Testis (tissue), 3 donors: Measurements from ENCODE around the gene TULP4. TPM values are rescaled to one million over a fixed set of nuclear protein-coding genes. Genes with fewer than 3 reads are reported as not detected.

Experiments used
- DNase-seq: peaks from one replicate; pipeline ENCODE4 v3.0.0-alpha.2; 2019
- H3K27ac ChIP-seq, 2 donors: fragments of 200-600 bp; sonication (generic); one replicate each; pipeline ENCODE4 v1.5.1; 2019
- H3K27me3 ChIP-seq: fragments of 200-600 bp; sonication (generic); one replicate; pipeline ENCODE4 v1.5.1; 2019
- H3K36me3 ChIP-seq: fragments of 200-600 bp; sonication (generic); one replicate; pipeline ENCODE4 v1.5.1; 2017; ENCODE audit warnings: low read depth; ENCODE audit errors: missing control alignments
- H3K4me1 ChIP-seq: fragments of 200-600 bp; sonication (generic); one replicate; pipeline ENCODE4 v1.5.1; 2019
- H3K4me3 ChIP-seq, 2 donors: fragments of 200-600 bp; sonication (generic); one replicate each; pipeline ENCODE4 v1.5.1; 2017 to 2019
- H3K9me3 ChIP-seq: fragments of 200-600 bp; sonication (generic); one replicate; pipeline ENCODE4 v1.5.1; 2017
- CTCF ChIP-seq, 3 experiments: fragments of 450-650 bp in 2 of 3; fragments of 200-600 bp in 1 of 3; sonication (generic) in 1 of 3; IDR thresholded peaks; one replicate each; pipeline ENCODE4 v1.5.1; 2016 to 2019; ENCODE audit warnings: antibody characterized with exemption in 3 of 3, mild to moderate bottlenecking in 2 of 3, moderate library complexity in 1 of 3
- POLR2A ChIP-seq: fragments of 450-650 bp; IDR thresholded peaks from one replicate; pipeline ENCODE4 v1.6.1; 2017; ENCODE audit warnings: antibody characterized with exemption, mild to moderate bottlenecking, moderate library complexity
- WGBS, 2 donors: methylation state at CpG; one replicate each; pipeline ENCODE4 v1.1.5; 2018; 5-methylcytosine and 5-hydroxymethylcytosine counted together
- intact Hi-C: fragments of 100-400 bp; cut with DNase I; formaldehyde crosslinking; loops from one replicate; pipeline ENCODE4 v1.15.1; 2023; ENCODE audit warnings: low total_unique reads
- polyA plus RNA-seq: library from polyadenylated mRNA; stranded (reverse); fragments of 350-450 nt; fragmentation: Illumina TruSeq; extraction: RNeasy Lipid Tissue Mini Kit (QIAGEN cat#74804); gene quantifications from one replicate; pipeline ENCODE4 v1.2.3, GENCODE V29; 2014; ENCODE audit warnings: low read depth, low replicate concordance; ENCODE audit not compliant: insufficient read depth
- total RNA-seq, 2 donors: library from RNA; depleted of rRNA; stranded (reverse); fragments of >200 nt; gene quantifications; one replicate each; pipeline ENCODE4 v1.2.3, GENCODE V29; 2016

Gene TULP4
- total and polyA plus RNA-seq, 3 donors from 2014 or later: 18.0 to 211 (median 116) TPM

- Histone ChIP-seq H3K27me3 (no peaks in the 10 kb centered on the region), H3K4me1 (no peaks in the 10 kb centered on the region), H3K9me3 (no peaks in the 10 kb centered on the region), H3K36me3 (no peaks in the 10 kb centered on the region), H3K27ac (no peak overlapping the region), H3K4me3 (no peak overlapping the region)
- 85% methylated on average over 4 of the region's 4 CpGs for WGBS, 2 donors
- DNase-seq: no peak
- TF ChIP-seq CTCF (IDR thresholded peaks at IDR 0.05) (no peak), POLR2A (no peak)
- intact Hi-C loops: no loop called here
Measured at GRCh38 chr6:158489441-158489840, 177.2 kb downstream of the TULP4 start.

- no peaks in the 10 kb centered on the region for H3K4me1 ChIP-seq
- no peak overlapping the region for H3K4me3 ChIP-seq
- DNase-seq: no peak
- H3K27ac ChIP-seq: no peak overlapping the region
- H3K36me3 ChIP-seq: no peaks in the 10 kb centered on the region
- 90 to 94% methylated on average over 3 of the region's 3 CpGs for WGBS, 2 donors
- H3K9me3 ChIP-seq: no peaks in the 10 kb centered on the region
- H3K27me3 ChIP-seq: no peaks in the 10 kb centered on the region
- intact Hi-C loops: no loop called here
- TF ChIP-seq CTCF (IDR thresholded peaks at IDR 0.05): no peak
- TF ChIP-seq POLR2A: no peak
Measured at GRCh38 chr6:158492881-158493280, 180.6 kb downstream of the TULP4 start.

GRCh38 chr6:158496700-158497099 is 184.4 kb downstream of the TULP4 start:
- no peak for TF ChIP-seq CTCF (IDR thresholded peaks at IDR 0.05)
- no peak for DNase-seq
- 88 to 93% methylated on average over 3 of the region's 3 CpGs for WGBS, 2 donors
- no peak overlapping the region for H3K4me3 ChIP-seq
- H3K9me3 ChIP-seq: no peaks in the 10 kb centered on the region
- no peaks in the 10 kb centered on the region for H3K27me3 ChIP-seq
- H3K36me3 ChIP-seq: no peaks in the 10 kb centered on the region
- no peak overlapping the region for H3K27ac ChIP-seq
- intact Hi-C loops: no loop called here
- no peaks in the 10 kb centered on the region for H3K4me1 ChIP-seq

DNA sequence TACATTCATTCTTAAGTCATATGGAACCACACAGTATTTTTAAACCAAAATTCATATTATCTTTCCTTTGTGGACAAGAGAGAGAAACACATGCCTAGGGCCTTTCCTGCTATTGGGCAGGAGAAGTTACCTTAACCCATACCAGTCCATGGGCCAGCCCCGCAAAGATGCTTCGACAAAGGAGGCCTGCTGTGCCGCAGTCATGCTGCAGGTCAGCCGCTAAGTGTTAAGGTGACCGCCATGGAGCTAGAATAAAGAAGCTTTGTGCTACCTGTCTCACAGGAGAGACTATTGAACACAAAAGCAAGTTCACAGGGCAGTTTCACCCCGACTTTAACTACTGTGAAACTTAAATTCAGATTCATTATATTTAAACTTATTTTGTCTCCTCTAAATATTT is 185.4 kb downstream of the TULP4 start:
- no peak overlapping the region for H3K4me3 ChIP-seq
- no peak for DNase-seq
- H3K36me3 ChIP-seq: no peaks in the 10 kb centered on the region
- TF ChIP-seq CTCF (IDR thresholded peaks at IDR 0.05) (no peak), POLR2A (no peak)
- no peaks in the 10 kb centered on the region for H3K27me3 ChIP-seq
- H3K4me1 ChIP-seq: no peaks in the 10 kb centered on the region
- intact Hi-C loops: no loop called here
- WGBS, 2 donors: 92 to 95% methylated on average over 6 of the region's 6 CpGs
- no peak overlapping the region for H3K27ac ChIP-seq
- no peaks in the 10 kb centered on the region for H3K9me3 ChIP-seq

DNA sequence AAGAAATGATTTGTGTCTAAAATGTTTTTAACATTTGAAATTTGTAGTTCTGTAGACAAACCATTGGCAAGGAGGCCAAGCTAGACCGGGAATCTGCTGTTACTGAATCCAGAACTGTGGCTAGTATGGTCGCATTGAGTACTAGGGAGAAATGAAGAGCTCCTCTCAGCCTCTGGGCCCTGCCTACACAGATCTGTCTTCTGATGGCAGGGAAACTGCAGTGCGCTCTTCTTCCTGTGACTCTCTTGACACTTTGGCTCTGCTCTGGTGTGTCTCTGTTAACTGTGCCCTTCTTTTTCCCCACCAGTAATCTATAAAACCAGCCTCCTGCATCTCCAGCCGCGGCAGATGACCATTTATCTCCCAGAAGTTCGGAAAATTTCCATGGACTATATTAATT is 186.1 kb downstream of the TULP4 start:
- no peaks in the 10 kb centered on the region for H3K36me3 ChIP-seq
- no peak for DNase-seq
- TF ChIP-seq CTCF (IDR thresholded peaks at IDR 0.05) (no peak), POLR2A (no peak)
- H3K27ac ChIP-seq: no peak overlapping the region
- no peaks in the 10 kb centered on the region for H3K4me1 ChIP-seq
- H3K27me3 ChIP-seq: no peaks in the 10 kb centered on the region
- WGBS, 2 donors: 97 to 99% methylated on average over 6 of the region's 6 CpGs
- H3K4me3 ChIP-seq: no peak overlapping the region
- no peaks in the 10 kb centered on the region for H3K9me3 ChIP-seq
- intact Hi-C loops: no loop called here
